BJ (cell line): ENCODE measurements around the gene TBPL2. TPM values are rescaled to one million over a fixed set of nuclear protein-coding genes. Genes with fewer than 3 reads are reported as not detected.
A peak's percentile ranks its signal among the peaks of the same experiment; 100 is the strongest.
"Not testable (repeated sequence)": the region's sequence is repeated elsewhere in the genome, so short reads cannot be mapped to it uniquely, and the experiment has no call there.

Experiments used
- CTCF ChIA-PET: fragments of 350-600 bp; formaldehyde crosslinking; extraction: SDS; loops from one replicate; lab custom pipeline; 2021; ENCODE audit warnings: antibody characterized with exemption, inconsistent platforms; lab: Yijun Ruan, JAX
- POLR2A ChIA-PET: fragments of 300-600 bp; sonication (Branson Sonifier 250); formaldehyde crosslinking; extraction: SDS; loops from one replicate; lab custom pipeline; 2021; ENCODE audit warnings: antibody characterized with exemption; lab: Charles Lee
- DNase-seq: peaks from one replicate; pipeline ENCODE4 v3.0.0-alpha.2; 2011; ENCODE audit warnings: low read depth
- H3K27me3 ChIP-seq: 2 replicates; pipeline ENCODE4 v1.6.0; 2011; ENCODE audit warnings: low read length; ENCODE audit not compliant: control insufficient read depth, insufficient read depth
- H3K36me3 ChIP-seq: 2 replicates; pipeline ENCODE4 v1.5.1; 2011; ENCODE audit warnings: low read length; ENCODE audit not compliant: control insufficient read depth, insufficient read depth
- H3K4me3 ChIP-seq: 2 replicates; pipeline ENCODE4 v1.5.1; 2011; ENCODE audit warnings: low read depth, mild to moderate bottlenecking, control low read depth, low read length
- polyA plus RNA-seq: library from polyadenylated mRNA; depleted of rRNA; stranded (reverse); fragments of >200 nt; gene quantifications from 2 replicates; pipeline ENCODE4 v1.2.3, GENCODE V29; 2011
- TF ChIP-seq, protein P1 (sequence below): IDR thresholded peaks from 2 replicates; pipeline ENCODE4 v1.5.1; 2011; ENCODE audit warnings: low read depth, mild to moderate bottlenecking, control low read depth, inconsistent platforms, low read length, moderate library complexity; ENCODE audit not compliant: insufficient read depth

The TBPL2 gene
- polyA plus RNA-seq, 1 experiment: not detected

DNA sequence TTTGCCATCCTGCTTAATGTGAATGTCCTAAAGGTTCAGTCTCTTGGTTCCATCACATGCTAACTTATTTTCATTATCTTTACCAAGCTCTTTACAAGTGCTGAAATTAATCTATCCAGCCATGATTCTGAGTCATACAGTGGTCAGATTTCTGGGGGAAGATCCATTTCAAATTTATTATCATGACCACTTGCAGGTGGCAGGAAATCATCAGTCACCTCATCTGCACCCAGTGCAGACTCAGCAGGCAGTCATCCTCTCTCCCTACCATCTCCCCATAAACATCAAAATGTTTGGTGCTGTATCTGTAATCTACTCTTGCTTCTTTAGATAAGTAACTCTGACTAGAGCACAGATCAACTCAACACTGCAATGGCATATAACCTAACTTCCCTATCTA, 52.3 kb downstream of the TBPL2 start:
- H3K36me3 ChIP-seq: peaks cover 5% of the 10 kb centered on the region; the same call in 1 of the 2 replicates
- POLR2A ChIA-PET: no interaction called here
- no peak overlapping the region for H3K4me3 ChIP-seq
- DNase-seq: peak; percentile 50
- CTCF ChIA-PET: interaction anchor here (0.6 to 1.5 kb wide), 3 partner anchors 10 to 34 kb away, joined by 3 to 6 read pairs (median 4); no protein-coding TSS in a partner anchor
- TF ChIP-seq, protein P1, sequence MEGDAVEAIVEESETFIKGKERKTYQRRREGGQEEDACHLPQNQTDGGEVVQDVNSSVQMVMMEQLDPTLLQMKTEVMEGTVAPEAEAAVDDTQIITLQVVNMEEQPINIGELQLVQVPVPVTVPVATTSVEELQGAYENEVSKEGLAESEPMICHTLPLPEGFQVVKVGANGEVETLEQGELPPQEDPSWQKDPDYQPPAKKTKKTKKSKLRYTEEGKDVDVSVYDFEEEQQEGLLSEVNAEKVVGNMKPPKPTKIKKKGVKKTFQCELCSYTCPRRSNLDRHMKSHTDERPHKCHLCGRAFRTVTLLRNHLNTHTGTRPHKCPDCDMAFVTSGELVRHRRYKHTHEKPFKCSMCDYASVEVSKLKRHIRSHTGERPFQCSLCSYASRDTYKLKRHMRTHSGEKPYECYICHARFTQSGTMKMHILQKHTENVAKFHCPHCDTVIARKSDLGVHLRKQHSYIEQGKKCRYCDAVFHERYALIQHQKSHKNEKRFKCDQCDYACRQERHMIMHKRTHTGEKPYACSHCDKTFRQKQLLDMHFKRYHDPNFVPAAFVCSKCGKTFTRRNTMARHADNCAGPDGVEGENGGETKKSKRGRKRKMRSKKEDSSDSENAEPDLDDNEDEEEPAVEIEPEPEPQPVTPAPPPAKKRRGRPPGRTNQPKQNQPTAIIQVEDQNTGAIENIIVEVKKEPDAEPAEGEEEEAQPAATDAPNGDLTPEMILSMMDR: no peak
- H3K27me3 ChIP-seq: no peaks in the 10 kb centered on the region

DNA sequence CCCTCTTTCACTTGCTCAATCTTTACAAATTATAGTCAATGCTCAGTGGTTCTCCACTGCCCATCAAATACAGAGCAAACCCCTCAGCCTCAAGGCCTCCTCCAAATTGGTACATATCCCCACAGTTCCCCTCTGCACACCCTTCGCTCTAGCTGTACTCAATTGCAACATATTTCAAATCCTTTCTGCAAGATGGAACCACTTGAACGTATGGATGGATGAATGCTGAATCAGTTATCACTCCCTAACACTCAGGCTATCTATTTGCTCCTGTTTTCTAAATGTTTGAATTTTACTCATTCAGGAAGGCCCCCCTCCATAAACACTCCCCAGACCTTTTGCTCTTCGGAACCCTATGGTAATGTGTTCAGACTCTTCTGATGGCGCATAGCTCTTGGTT, 53.3 kb downstream of the TBPL2 start:
- POLR2A ChIA-PET: no interaction called here
- CTCF ChIA-PET: no interaction called here
- TF ChIP-seq, protein P1: no peak
- H3K36me3 ChIP-seq: peaks cover 4% of the 10 kb centered on the region; the same call in 1 of the 2 replicates
- H3K27me3 ChIP-seq: no peaks in the 10 kb centered on the region
- DNase-seq: no peak
- no peak overlapping the region for H3K4me3 ChIP-seq

DNA sequence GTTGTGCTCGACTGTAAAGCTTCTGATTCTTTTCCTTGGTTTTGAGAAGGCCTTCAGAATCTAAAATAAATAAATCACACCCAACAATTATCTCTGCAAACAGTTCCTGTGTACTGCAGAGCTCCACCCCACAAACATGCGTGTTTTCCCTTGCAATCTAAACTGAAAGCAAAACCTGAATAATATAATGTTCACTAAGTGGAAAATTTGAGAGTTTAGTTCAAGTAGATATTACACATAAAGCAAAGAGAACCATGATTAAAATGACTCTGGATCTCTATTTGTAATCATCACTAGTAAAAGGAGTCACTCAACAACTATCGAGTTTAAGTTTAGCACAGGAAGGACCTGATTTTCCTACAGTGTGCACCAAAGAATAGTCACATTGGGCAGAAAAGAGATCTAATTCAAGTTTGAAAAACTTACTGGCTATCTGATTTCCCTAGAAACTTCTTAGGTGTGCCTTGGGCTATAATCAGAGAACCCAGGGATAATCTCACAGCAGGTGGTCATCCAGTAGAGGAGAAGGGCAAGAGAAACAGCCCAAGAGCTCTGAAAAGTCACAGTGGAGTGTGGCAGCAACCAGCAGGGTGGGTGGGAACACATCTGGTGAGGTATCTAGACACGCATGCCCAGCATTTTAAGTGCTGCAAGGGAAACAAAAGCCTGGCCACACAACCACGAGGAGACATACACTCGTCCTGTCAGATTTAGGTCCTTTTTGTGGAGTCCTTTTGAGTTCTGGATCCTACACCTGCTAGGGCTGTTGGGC, 54.2 kb downstream of the TBPL2 start:
- peaks cover 3% of the 10 kb centered on the region; the same call in 1 of the 2 replicates for H3K36me3 ChIP-seq
- ChIA-PET CTCF (interaction anchor here (1.5 to 1.7 kb wide), 2 partner anchors 9 to 17 kb away, joined by 3 to 4 read pairs; no protein-coding TSS in a partner anchor), POLR2A (no interaction called here)
- TF ChIP-seq, protein P1: no peak
- H3K4me3 ChIP-seq: no peak overlapping the region
- H3K27me3 ChIP-seq: no peaks in the 10 kb centered on the region
- DNase-seq: no peak

DNA sequence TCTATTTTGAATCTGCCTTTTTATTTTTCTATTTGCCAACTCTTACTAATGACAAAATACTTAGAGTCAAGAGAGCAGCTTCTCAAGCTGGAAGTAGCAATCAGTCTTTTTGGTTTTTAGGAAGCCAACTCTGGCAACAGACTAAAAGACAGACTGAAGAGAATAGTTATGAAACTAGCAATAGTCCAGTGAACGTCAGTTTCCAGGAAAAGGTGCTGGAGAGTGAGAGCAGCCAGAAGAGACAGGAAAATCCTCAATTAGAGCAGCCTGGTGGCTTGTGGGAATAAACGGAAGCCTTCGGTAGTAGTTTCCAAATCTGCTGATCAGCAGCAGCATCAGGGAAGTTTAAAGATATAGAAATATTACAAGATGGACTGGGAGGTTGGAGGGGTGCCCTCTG, 55.9 kb downstream of the TBPL2 start:
- ChIA-PET POLR2A (no interaction called here), CTCF (interaction anchor here (0.8 to 1.2 kb wide), 2 partner anchors 10 to 128 kb away, joined by 3 read pairs; no protein-coding TSS in a partner anchor)
- TF ChIP-seq, protein P1: no peak
- no peak overlapping the region for H3K4me3 ChIP-seq
- no peak for DNase-seq
- H3K27me3 ChIP-seq: no peaks in the 10 kb centered on the region
- H3K36me3 ChIP-seq: peaks cover 7% of the 10 kb centered on the region; the same call in 1 of the 2 replicates

DNA sequence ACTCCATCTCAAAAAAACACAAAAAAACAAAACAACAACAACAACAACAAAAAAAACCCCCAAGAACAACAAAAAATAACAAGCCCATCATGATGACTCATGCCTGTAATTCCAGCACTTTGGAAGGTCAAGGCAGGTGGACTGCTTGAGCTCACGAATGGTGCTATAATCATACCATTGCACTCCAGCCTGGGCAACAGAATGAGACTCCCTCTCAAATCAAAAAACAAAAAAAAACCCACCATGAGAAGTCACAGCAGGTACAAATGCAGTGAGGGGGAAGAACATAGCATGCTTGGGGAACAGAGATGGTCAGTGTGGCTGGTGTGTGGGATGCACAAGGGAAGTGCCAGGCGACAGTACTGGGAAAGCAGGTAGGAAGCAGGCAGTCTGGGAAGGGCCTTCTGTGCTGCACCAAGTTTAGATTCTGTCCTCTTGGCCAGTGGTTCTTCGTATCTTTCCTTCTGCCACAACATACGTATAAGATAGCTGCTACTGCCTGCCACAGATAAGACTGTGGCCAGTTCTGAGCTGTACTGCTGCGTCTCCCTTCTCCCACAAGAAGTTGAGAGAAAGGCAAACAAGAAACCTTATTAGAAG, 56.8 kb downstream of the TBPL2 start:
- ChIA-PET CTCF (interaction anchor here (0.8 to 1.2 kb wide), 3 partner anchors 9 to 127 kb away, joined by 3 to 4 read pairs (median 3); no protein-coding TSS in a partner anchor), POLR2A (no interaction called here)
- TF ChIP-seq, protein P1: no peak
- DNase-seq: no peak
- peaks cover 7% of the 10 kb centered on the region; the same call in 1 of the 2 replicates for H3K36me3 ChIP-seq
- H3K27me3 ChIP-seq: no peaks in the 10 kb centered on the region
- no peak overlapping the region for H3K4me3 ChIP-seq

DNA sequence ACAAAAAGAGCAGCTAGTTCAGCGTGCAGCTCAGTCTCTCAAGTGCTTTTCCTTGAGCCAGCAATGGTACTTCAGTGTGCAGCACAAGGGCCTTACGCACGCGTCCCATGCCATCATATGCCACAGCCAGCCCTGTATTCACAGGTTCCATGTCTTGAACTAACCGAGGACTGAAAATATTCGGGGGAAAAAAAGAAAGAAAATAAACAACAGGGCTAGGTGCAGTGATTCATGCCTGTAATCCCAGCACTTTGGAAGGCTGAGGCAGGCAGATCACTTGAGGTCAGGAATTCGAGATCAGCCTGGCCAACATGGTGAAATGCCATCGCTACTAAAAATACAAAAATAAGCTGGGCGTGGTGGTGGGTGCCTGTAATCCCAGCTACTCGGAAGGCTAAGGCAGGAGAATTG, 57.4 kb downstream of the TBPL2 start:
- H3K36me3 ChIP-seq, POLR2A ChIA-PET, H3K27me3 ChIP-seq, DNase-seq, H3K4me3 ChIP-seq: not testable (repeated sequence)
- CTCF ChIA-PET: interaction anchor here (1.2 kb wide), 1 partner anchor 16 kb away, joined by 4 read pairs; no protein-coding TSS in a partner anchor
